ENCODE results near the gene WIPF1.

DNA sequence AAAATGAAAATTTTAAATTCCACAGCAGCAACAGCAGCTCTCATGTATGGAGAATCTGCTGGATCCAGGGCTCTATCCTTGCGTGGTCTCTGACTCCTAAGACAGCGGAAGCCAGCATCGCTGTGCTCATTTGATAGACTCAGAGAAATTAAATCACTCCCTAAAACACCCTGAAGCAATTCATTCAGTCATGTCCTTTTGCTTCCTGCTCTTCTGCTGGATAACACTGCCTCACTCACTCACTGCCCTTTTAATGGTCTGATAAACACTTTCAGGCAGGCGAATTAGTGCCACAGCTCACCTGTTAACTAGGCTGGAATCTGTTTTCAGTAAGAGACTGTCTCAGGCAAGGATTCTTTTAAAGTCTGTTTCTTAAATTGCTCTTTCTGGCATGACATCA lies 10.0 kb downstream of the WIPF1 start:
- TF ChIP-seq, protein P1, sequence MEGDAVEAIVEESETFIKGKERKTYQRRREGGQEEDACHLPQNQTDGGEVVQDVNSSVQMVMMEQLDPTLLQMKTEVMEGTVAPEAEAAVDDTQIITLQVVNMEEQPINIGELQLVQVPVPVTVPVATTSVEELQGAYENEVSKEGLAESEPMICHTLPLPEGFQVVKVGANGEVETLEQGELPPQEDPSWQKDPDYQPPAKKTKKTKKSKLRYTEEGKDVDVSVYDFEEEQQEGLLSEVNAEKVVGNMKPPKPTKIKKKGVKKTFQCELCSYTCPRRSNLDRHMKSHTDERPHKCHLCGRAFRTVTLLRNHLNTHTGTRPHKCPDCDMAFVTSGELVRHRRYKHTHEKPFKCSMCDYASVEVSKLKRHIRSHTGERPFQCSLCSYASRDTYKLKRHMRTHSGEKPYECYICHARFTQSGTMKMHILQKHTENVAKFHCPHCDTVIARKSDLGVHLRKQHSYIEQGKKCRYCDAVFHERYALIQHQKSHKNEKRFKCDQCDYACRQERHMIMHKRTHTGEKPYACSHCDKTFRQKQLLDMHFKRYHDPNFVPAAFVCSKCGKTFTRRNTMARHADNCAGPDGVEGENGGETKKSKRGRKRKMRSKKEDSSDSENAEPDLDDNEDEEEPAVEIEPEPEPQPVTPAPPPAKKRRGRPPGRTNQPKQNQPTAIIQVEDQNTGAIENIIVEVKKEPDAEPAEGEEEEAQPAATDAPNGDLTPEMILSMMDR (IDR thresholded peaks at IDR 0.05; ENCODE audit: insufficient read depth, low read depth, low read length), result no peak
- TF ChIP-seq EZH2 (IDR thresholded peaks at IDR 0.05; ENCODE audit: insufficient read depth, low read length), result no peak

All from astrocyte (in vitro differentiated cells and primary cell).